Thymus (tissue), 2 donors: Measurements from ENCODE around the gene RSPH1. TPM values are rescaled to one million over a fixed set of nuclear protein-coding genes. Genes with fewer than 3 reads are reported as not detected.

Source experiments
- polyA plus RNA-seq: library from polyadenylated mRNA; stranded (reverse); fragments of 200-250 nt; gene quantifications from one replicate; pipeline ENCODE4 v1.2.3, GENCODE V29; 2013
- total RNA-seq: library from RNA; stranded (reverse); fragments of 120-200 nt; gene quantifications from one replicate; pipeline ENCODE4 v1.2.4, GENCODE V29; 2013
- donor health status: healthy.

The RSPH1 gene
- total and polyA plus RNA-seq, 2 donors = 0.38 to 2.4 TPM

Other genes with a start within 250 kb of the RSPH1 start
- gene TFF3, start 180.8 kb downstream of the RSPH1 start, total RNA-seq = 5.1 TPM
- gene TFF3, start 180.8 kb downstream of the RSPH1 start, polyA plus RNA-seq = 13.6 TPM
- not detected for gene TFF2, start 145.2 kb downstream of the RSPH1 start, total RNA-seq
- gene TFF2, start 145.2 kb downstream of the RSPH1 start, polyA plus RNA-seq = 0.41 TPM
- not detected for gene TFF1, start 129.7 kb downstream of the RSPH1 start, total RNA-seq
- gene TFF1, start 129.7 kb downstream of the RSPH1 start, polyA plus RNA-seq = 2.4 TPM
- gene TMPRSS3, start 100.2 kb downstream of the RSPH1 start, total RNA-seq = 0.42 TPM
- gene TMPRSS3, start 100.2 kb downstream of the RSPH1 start, polyA plus RNA-seq = 1.1 TPM
- gene UBASH3A, start 92.3 kb downstream of the RSPH1 start, total RNA-seq = 26.7 TPM
- 14.9 TPM for gene UBASH3A, start 92.3 kb downstream of the RSPH1 start, polyA plus RNA-seq
- gene SLC37A1, start 17.6 kb upstream of the RSPH1 start, total RNA-seq = 9.0 TPM
- gene SLC37A1, start 17.6 kb upstream of the RSPH1 start, polyA plus RNA-seq = 9.2 TPM
- 8.2 TPM for gene PDE9A, start 157.4 kb upstream of the RSPH1 start, total RNA-seq
- gene PDE9A, start 157.4 kb upstream of the RSPH1 start, polyA plus RNA-seq = 14.5 TPM